Neural cell (in vitro differentiated cells): ENCODE results near the gene SPAG16.

Experiments used
- EP300 ChIP-seq: fragments of 450-650 bp; conservative IDR thresholded peaks from 2 replicates; pipeline ENCODE4 v1.6.1; 2014; ENCODE audit warnings: antibody characterized with exemption, mild to moderate bottlenecking, moderate library complexity; ENCODE audit not compliant: poor library complexity, severe bottlenecking
- EZH2 ChIP-seq: fragments of 200-600, 300-800 bp; shearing (Covaris generic), sonication (generic); IDR thresholded peaks from 2 replicates; pipeline ENCODE4 v1.6.1; 2014; ENCODE audit warnings: antibody characterized with exemption, low read length, borderline replicate concordance, mild to moderate bottlenecking; ENCODE audit not compliant: insufficient read depth, poor library complexity, severe bottlenecking
- MXI1 ChIP-seq: fragments of 450-650 bp; conservative IDR thresholded peaks from 2 replicates; pipeline ENCODE4 v1.6.1; 2014; ENCODE audit warnings: antibody characterized with exemption, mild to moderate bottlenecking; ENCODE audit not compliant: poor library complexity, severe bottlenecking
- POLR2AphosphoS5 ChIP-seq: IDR thresholded peaks from 2 replicates; pipeline ENCODE4 v1.6.1; 2012
- RAD21 ChIP-seq: fragments of 450-650 bp; conservative IDR thresholded peaks from 2 replicates; pipeline ENCODE4 v1.6.1; 2014; ENCODE audit warnings: antibody characterized with exemption, mild to moderate bottlenecking, moderate library complexity
- TAF1 ChIP-seq: IDR thresholded peaks from 2 replicates; pipeline ENCODE4 v1.6.1; 2012; ENCODE audit warnings: low read depth
- TF ChIP-seq, protein P1 (sequence below): fragments of 450-650 bp; IDR thresholded peaks from 2 replicates; pipeline ENCODE4 v1.5.1; 2014; ENCODE audit warnings: antibody characterized with exemption, mild to moderate bottlenecking, moderate library complexity; ENCODE audit not compliant: poor library complexity, severe bottlenecking

GRCh38 chr2:213863541-213863940 is 579.3 kb downstream of the SPAG16 start:
- TF ChIP-seq MXI1, result no peak
- no peak for TF ChIP-seq EZH2
- TF ChIP-seq, protein P1, sequence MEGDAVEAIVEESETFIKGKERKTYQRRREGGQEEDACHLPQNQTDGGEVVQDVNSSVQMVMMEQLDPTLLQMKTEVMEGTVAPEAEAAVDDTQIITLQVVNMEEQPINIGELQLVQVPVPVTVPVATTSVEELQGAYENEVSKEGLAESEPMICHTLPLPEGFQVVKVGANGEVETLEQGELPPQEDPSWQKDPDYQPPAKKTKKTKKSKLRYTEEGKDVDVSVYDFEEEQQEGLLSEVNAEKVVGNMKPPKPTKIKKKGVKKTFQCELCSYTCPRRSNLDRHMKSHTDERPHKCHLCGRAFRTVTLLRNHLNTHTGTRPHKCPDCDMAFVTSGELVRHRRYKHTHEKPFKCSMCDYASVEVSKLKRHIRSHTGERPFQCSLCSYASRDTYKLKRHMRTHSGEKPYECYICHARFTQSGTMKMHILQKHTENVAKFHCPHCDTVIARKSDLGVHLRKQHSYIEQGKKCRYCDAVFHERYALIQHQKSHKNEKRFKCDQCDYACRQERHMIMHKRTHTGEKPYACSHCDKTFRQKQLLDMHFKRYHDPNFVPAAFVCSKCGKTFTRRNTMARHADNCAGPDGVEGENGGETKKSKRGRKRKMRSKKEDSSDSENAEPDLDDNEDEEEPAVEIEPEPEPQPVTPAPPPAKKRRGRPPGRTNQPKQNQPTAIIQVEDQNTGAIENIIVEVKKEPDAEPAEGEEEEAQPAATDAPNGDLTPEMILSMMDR, result no peak
- no peak for TF ChIP-seq POLR2AphosphoS5
- TF ChIP-seq TAF1, result no peak
- no peak for TF ChIP-seq EP300
- no peak for TF ChIP-seq RAD21
